ENCODE data around the gene HK1.
"Not testable (repeated sequence)": the region's sequence is repeated elsewhere in the genome, so short reads cannot be mapped to it uniquely, and the experiment has no call there.

Gene HK1

DNA sequence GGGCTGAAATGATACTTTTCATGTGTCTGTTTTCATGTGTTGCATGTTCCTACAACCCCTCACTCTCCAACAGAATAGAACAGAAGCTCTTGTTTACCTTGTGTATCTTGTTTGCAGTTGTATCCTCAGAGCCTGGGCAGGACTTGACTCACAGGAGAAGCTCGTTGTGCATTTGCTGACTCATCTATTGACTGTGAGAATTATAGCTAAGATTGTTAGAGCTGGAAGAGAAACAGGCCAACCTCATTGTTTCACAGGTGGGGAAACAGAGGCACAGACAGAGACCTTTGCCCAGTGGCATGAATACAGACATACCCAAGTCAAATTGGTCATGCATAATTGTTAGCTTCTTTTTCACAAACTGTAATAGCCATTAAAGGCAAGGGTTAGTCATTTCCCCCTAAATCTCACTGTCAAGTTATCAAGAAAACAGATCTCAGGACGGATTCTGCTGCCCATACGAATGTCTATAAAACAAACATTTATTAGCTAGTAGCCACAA lies 168.4 kb downstream of the HK1 start:
- no peak for TF ChIP-seq RARB (CRISPR knock-in tag; IDR thresholded peaks at IDR 0.05)
- no peak for TF ChIP-seq PPARA (CRISPR knock-in tag; IDR thresholded peaks at IDR 0.05; ENCODE audit: borderline replicate concordance)
- peak; percentile 74 for ATAC-seq

DNA sequence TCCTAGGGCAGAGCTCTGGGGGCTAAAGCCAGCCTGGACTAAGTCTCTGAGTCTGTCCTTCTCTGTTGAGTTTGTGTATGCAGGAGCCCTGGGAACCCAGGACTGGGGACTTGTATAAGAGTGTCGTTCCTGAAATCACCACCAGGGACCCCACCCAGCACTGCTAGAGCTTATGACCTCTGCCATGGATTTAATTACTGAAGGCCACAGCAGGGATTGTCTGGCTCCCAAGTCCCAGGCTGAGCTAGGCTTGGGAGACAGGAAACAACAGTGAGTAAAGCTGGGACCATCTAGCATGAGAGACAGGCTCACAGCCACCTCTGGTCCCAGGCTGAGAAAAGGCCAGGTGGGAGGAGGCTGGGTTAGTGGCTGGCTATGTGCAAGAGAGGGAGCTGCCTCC lies 171.5 kb downstream of the HK1 start:
- TF ChIP-seq ARNTL (CRISPR knock-in tag; IDR thresholded peaks at IDR 0.05; ENCODE audit: borderline replicate concordance, low read depth) (no peak), ZNF70 (CRISPR knock-in tag; IDR thresholded peaks at IDR 0.05) (no peak), ESRRG (CRISPR knock-in tag; IDR thresholded peaks at IDR 0.05) (no peak), CSDC2 (CRISPR knock-in tag; IDR thresholded peaks at IDR 0.05) (no peak), ISL1 (CRISPR knock-in tag; IDR thresholded peaks at IDR 0.05) (no peak), TCF4 (CRISPR knock-in tag; IDR thresholded peaks at IDR 0.05; ENCODE audit: borderline replicate concordance) (no peak), ZNF565 (CRISPR knock-in tag; conservative IDR thresholded peaks at IDR 0.05; ENCODE audit: low read depth) (no peak), GLIS3 (CRISPR knock-in tag; IDR thresholded peaks at IDR 0.05) (no peak), BACH2 (CRISPR knock-in tag; IDR thresholded peaks at IDR 0.05; ENCODE audit: borderline replicate concordance) (no peak), ZNF8 (CRISPR knock-in tag; IDR thresholded peaks at IDR 0.05) (no peak)
- TF ChIP-seq, protein P1, sequence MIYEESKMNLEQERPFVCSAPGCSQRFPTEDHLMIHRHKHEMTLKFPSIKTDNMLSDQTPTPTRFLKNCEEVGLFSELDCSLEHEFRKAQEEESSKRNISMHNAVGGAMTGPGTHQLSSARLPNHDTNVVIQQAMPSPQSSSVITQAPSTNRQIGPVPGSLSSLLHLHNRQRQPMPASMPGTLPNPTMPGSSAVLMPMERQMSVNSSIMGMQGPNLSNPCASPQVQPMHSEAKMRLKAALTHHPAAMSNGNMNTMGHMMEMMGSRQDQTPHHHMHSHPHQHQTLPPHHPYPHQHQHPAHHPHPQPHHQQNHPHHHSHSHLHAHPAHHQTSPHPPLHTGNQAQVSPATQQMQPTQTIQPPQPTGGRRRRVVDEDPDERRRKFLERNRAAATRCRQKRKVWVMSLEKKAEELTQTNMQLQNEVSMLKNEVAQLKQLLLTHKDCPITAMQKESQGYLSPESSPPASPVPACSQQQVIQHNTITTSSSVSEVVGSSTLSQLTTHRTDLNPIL (CRISPR knock-in tag; IDR thresholded peaks at IDR 0.05; ENCODE audit: low read depth) = no peak
- TF ChIP-seq, protein P2, sequence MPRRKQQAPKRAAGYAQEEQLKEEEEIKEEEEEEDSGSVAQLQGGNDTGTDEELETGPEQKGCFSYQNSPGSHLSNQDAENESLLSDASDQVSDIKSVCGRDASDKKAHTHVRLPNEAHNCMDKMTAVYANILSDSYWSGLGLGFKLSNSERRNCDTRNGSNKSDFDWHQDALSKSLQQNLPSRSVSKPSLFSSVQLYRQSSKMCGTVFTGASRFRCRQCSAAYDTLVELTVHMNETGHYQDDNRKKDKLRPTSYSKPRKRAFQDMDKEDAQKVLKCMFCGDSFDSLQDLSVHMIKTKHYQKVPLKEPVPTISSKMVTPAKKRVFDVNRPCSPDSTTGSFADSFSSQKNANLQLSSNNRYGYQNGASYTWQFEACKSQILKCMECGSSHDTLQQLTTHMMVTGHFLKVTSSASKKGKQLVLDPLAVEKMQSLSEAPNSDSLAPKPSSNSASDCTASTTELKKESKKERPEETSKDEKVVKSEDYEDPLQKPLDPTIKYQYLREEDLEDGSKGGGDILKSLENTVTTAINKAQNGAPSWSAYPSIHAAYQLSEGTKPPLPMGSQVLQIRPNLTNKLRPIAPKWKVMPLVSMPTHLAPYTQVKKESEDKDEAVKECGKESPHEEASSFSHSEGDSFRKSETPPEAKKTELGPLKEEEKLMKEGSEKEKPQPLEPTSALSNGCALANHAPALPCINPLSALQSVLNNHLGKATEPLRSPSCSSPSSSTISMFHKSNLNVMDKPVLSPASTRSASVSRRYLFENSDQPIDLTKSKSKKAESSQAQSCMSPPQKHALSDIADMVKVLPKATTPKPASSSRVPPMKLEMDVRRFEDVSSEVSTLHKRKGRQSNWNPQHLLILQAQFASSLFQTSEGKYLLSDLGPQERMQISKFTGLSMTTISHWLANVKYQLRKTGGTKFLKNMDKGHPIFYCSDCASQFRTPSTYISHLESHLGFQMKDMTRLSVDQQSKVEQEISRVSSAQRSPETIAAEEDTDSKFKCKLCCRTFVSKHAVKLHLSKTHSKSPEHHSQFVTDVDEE (CRISPR knock-in tag; IDR thresholded peaks at IDR 0.05) = no peak
- TF ChIP-seq, protein P3, sequence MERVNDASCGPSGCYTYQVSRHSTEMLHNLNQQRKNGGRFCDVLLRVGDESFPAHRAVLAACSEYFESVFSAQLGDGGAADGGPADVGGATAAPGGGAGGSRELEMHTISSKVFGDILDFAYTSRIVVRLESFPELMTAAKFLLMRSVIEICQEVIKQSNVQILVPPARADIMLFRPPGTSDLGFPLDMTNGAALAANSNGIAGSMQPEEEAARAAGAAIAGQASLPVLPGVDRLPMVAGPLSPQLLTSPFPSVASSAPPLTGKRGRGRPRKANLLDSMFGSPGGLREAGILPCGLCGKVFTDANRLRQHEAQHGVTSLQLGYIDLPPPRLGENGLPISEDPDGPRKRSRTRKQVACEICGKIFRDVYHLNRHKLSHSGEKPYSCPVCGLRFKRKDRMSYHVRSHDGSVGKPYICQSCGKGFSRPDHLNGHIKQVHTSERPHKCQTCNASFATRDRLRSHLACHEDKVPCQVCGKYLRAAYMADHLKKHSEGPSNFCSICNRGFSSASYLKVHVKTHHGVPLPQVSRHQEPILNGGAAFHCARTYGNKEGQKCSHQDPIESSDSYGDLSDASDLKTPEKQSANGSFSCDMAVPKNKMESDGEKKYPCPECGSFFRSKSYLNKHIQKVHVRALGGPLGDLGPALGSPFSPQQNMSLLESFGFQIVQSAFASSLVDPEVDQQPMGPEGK (CRISPR knock-in tag; IDR thresholded peaks at IDR 0.05; ENCODE audit: borderline replicate concordance) = no peak
- peak; percentile 66 for ATAC-seq

DNA sequence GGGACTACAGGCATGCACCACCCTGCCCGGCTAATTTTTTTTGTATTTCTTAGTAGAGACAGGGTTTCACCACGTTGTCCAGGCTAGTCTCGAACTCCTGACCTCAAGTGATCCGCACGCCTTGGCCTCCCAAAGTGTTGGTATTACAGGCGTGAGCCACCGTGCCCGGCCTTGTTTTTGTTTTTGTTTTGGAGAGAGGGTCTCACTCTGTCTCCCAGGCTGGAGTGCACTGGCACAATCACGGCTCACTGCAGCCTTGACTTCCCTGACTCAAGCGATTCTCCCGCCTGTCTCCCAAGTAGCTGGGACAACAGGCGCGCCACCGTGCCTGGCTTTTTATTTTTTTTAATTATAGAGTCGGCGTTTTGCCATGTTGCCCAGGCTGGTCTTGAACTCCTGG lies 172.1 kb downstream of the HK1 start:
- ATAC-seq = not testable (repeated sequence)

DNA sequence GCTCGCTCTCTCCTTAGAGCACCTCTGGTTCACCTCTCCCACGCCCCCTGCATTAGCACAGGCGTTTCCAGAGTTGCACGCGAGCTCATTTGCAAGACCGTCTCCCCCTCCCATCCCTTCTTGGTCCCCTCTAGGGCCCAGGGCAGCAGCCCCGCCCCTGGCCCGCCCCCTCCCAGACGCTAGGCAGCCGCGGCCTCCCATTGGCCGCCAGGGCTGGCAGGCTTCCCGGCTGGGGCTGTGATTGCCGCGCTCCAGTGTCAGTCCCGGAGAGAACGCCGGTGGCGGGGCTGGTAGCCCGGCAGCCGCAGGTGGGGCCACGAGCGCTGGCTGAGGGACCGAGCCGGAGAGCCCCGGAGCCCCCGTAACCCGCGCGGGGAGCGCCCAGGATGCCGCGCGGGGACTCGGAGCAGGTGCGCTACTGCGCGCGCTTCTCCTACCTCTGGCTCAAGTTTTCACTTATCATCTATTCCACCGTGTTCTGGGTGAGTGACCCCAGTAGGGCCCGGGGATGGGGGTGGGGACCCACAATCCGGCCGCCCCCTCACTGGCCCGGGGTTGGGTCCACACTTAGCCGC lies 173.0 kb downstream of the HK1 start, which contains the start of gene TSPAN15:
TSS of gene TSPAN15 (plus strand) at position 257 of the 575 bp plus-strand sequence. CDS start at position 387, 130 bp downstream.
- ATAC-seq = peak; percentile 91
- TF ChIP-seq ESRRG (CRISPR knock-in tag; IDR thresholded peaks at IDR 0.05) (no peak), CSDC2 (CRISPR knock-in tag; IDR thresholded peaks at IDR 0.05) (no peak), ISL1 (CRISPR knock-in tag; IDR thresholded peaks at IDR 0.05) (no peak), SNAI2 (CRISPR knock-in tag; IDR thresholded peaks at IDR 0.05) (no peak), GLIS3 (CRISPR knock-in tag; IDR thresholded peaks at IDR 0.05) (no peak), TOX (CRISPR knock-in tag; IDR thresholded peaks at IDR 0.05; ENCODE audit: borderline replicate concordance) (no peak), ARNTL (CRISPR knock-in tag; IDR thresholded peaks at IDR 0.05; ENCODE audit: borderline replicate concordance, low read depth) (no peak), ZFP3 (CRISPR knock-in tag; IDR thresholded peaks at IDR 0.05) (no peak), ZFP30 (CRISPR knock-in tag; IDR thresholded peaks at IDR 0.05) (no peak), PPARA (CRISPR knock-in tag; IDR thresholded peaks at IDR 0.05; ENCODE audit: borderline replicate concordance) (no peak), BACH2 (CRISPR knock-in tag; IDR thresholded peaks at IDR 0.05; ENCODE audit: borderline replicate concordance) (no peak), ZNF8 (CRISPR knock-in tag; IDR thresholded peaks at IDR 0.05) (no peak), TCF4 (CRISPR knock-in tag; IDR thresholded peaks at IDR 0.05; ENCODE audit: borderline replicate concordance) (no peak)
- TF ChIP-seq, protein P4, sequence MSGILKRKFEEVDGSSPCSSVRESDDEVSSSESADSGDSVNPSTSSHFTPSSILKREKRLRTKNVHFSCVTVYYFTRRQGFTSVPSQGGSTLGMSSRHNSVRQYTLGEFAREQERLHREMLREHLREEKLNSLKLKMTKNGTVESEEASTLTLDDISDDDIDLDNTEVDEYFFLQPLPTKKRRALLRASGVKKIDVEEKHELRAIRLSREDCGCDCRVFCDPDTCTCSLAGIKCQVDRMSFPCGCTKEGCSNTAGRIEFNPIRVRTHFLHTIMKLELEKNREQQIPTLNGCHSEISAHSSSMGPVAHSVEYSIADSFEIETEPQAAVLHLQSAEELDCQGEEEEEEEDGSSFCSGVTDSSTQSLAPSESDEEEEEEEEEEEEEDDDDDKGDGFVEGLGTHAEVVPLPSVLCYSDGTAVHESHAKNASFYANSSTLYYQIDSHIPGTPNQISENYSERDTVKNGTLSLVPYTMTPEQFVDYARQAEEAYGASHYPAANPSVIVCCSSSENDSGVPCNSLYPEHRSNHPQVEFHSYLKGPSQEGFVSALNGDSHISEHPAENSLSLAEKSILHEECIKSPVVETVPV (CRISPR knock-in tag; IDR thresholded peaks at IDR 0.05) = no peak
- TF ChIP-seq, protein P5, sequence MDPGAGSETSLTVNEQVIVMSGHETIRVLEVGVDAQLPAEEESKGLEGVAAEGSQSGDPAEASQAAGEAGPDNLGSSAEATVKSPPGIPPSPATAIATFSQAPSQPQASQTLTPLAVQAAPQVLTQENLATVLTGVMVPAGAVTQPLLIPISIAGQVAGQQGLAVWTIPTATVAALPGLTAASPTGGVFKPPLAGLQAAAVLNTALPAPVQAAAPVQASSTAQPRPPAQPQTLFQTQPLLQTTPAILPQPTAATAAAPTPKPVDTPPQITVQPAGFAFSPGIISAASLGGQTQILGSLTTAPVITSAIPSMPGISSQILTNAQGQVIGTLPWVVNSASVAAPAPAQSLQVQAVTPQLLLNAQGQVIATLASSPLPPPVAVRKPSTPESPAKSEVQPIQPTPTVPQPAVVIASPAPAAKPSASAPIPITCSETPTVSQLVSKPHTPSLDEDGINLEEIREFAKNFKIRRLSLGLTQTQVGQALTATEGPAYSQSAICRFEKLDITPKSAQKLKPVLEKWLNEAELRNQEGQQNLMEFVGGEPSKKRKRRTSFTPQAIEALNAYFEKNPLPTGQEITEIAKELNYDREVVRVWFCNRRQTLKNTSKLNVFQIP (CRISPR knock-in tag; IDR thresholded peaks at IDR 0.05; ENCODE audit: borderline replicate concordance, low read depth) = no peak
- TF ChIP-seq, protein P3 (CRISPR knock-in tag; IDR thresholded peaks at IDR 0.05; ENCODE audit: borderline replicate concordance) = no peak
